ENCODE results near the gene MAGEA4.

Gene MAGEA4

DNA sequence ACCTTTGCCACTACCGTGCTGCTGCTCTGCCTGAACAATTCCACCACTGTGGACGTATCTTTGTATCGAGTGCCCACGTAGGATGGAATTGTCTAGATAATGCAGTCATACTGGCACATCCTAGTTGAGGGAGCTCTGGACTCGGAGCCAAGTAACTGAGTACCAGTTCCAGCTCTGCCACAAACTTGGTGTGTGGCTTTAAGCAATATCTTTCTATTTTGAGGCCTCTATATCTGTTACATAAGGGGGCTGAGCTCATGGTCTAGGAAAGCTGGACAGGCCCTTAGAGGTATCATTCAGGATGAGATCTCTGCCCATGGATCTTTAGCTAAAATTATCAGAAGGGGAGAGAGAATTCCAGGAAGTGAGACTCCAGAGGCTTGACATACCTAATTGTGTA lies 49.3 kb downstream of the MAGEA4 start:
- Histone ChIP-seq H3K18ac (ENCODE audit: low read length) (no peak overlapping the region), H4K91ac (ENCODE audit: low read depth, low read length) (no peak overlapping the region)

DNA sequence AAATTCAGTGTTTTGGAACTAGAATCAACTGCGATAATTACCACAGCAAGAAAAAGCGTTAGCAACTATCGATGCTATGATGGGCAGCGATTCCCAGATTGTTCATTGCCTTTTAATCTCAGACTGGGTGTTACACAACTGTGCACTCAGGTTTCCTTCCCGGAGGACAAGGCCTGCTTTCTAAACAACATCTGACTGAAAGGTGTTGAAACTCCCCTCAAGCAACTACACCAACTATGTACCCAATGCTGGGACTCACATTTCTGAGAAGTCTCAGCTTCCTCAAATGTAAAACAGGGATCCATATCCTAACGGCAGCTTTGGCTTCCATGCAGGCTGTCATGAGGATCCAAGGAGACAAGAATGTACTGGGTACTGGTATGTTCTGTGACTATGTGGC lies 53.5 kb downstream of the MAGEA4 start:
- Histone ChIP-seq H2BK12ac (ENCODE audit: low read length) (no peak overlapping the region), H4K12ac (ENCODE audit: low read depth, low read length) (no peak overlapping the region), H3K4me2 (ENCODE audit: low read length) (no peak overlapping the region), H3K9ac (ENCODE audit: low read length) (no peak overlapping the region), H3K14ac (ENCODE audit: low read length) (no peak overlapping the region), H4K91ac (ENCODE audit: low read depth, low read length) (no peak overlapping the region), H3K27ac (ENCODE audit: low read depth, low read length) (no peak overlapping the region), H3K79me2 (ENCODE audit: control insufficient read depth, insufficient read depth, low read length, poor library complexity) (no peaks in the 10 kb centered on the region), H3K27me3 (ENCODE audit: insufficient read depth, low read length) (no peaks in the 10 kb centered on the region), H3K18ac (ENCODE audit: low read length) (no peak overlapping the region), H3K4ac (ENCODE audit: low read depth, low read length) (no peak overlapping the region), H3K4me3 (ENCODE audit: low read depth, low read length) (no peak overlapping the region), H2AFZ (ENCODE audit: insufficient read depth, low read length, poor library complexity) (no peak overlapping the region), H3K23ac (ENCODE audit: low read length) (no peak overlapping the region), H2BK5ac (ENCODE audit: low read depth, low read length, poor library complexity) (no peak overlapping the region), H3K79me1 (ENCODE audit: low read length) (no peaks in the 10 kb centered on the region), H3K36me3 (ENCODE audit: control insufficient read depth in 1 of 2, insufficient read depth in 2 of 2, low read length in 2 of 2) (peaks cover 2 to 3% of the 10 kb centered on the region in 2 experiments), H4K8ac (ENCODE audit: low read depth, low read length) (no peak overlapping the region), H2BK120ac (ENCODE audit: insufficient read depth, low read length, poor library complexity) (no peak overlapping the region), H2AK5ac (ENCODE audit: low read length) (no peak overlapping the region), H3K4me1 (ENCODE audit: control insufficient read depth in 1 of 2, insufficient read depth in 2 of 2, low read length in 2 of 2) (no peaks in the 10 kb centered on the region), H3K9me3 (ENCODE audit: insufficient read depth, low read depth, low read length) (no peaks in the 10 kb centered on the region)
- peak; percentile 73 to 86 for DNase-seq
- no CpG with 5 or more reads among the region's 6 CpGs for WGBS (ENCODE audit: extremely low coverage, insufficient coverage, insufficient read length)

More for the DNA sequence above, 49.3 kb downstream of the MAGEA4 start:
- no CpG with 5 or more reads among the region's 5 CpGs for WGBS (ENCODE audit: extremely low coverage, insufficient coverage, insufficient read length)
- Histone ChIP-seq H3K27me3 (ENCODE audit: insufficient read depth, low read length) (no peaks in the 10 kb centered on the region), H3K4me2 (ENCODE audit: low read length) (no peak overlapping the region), H3K27ac (ENCODE audit: low read depth, low read length) (no peak overlapping the region), H3K79me1 (ENCODE audit: low read length) (no peaks in the 10 kb centered on the region), H3K9me3 (ENCODE audit: insufficient read depth, low read depth, low read length) (no peaks in the 10 kb centered on the region), H2BK12ac (ENCODE audit: low read length) (no peak overlapping the region), H3K4me1 (ENCODE audit: control insufficient read depth in 1 of 2, insufficient read depth in 2 of 2, low read length in 2 of 2) (no peaks in the 10 kb centered on the region), H2BK5ac (ENCODE audit: low read depth, low read length, poor library complexity) (no peak overlapping the region), H4K12ac (ENCODE audit: low read depth, low read length) (no peak overlapping the region), H2AFZ (ENCODE audit: insufficient read depth, low read length, poor library complexity) (no peak overlapping the region), H2BK120ac (ENCODE audit: insufficient read depth, low read length, poor library complexity) (no peak overlapping the region), H2AK5ac (ENCODE audit: low read length) (no peak overlapping the region), H3K14ac (ENCODE audit: low read length) (no peak overlapping the region), H3K79me2 (ENCODE audit: control insufficient read depth, insufficient read depth, low read length, poor library complexity) (no peaks in the 10 kb centered on the region), H3K23ac (ENCODE audit: low read length) (no peak overlapping the region), H3K4ac (ENCODE audit: low read depth, low read length) (no peak overlapping the region), H3K9ac (ENCODE audit: low read length) (no peak overlapping the region), H3K4me3 (ENCODE audit: low read depth, low read length) (no peak overlapping the region), H3K36me3 (ENCODE audit: control insufficient read depth in 1 of 2, insufficient read depth in 2 of 2, low read length in 2 of 2) (peaks cover under 1 to 1% of the 10 kb centered on the region in 2 experiments), H4K8ac (ENCODE audit: low read depth, low read length) (no peak overlapping the region)
- DNase-seq, result no peak

DNA sequence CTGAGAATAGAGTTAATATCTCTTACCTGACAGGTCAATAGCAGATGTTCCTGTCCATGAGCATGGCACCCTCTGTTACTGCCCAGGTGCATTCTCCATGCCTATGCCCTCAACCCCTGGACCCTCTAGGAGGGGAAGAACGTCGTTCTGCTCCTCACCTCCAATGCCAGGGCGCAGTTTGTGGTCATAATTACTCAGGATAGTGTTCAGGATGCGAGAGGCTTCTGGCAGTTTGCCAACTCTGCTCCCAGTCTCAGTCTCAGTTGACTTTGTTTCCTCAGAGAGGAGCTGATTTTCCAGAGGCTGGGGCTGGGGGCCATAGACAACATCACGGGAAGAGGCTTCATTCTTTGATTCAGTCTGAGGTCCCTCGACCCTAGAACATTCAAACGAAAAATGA lies 57.3 kb downstream of the MAGEA4 start:
- H3K36me3 ChIP-seq (ENCODE audit: control insufficient read depth in 1 of 2, insufficient read depth in 2 of 2, low read length in 2 of 2), result peaks cover 2 to 3% of the 10 kb centered on the region in 2 experiments
- no CpG with 5 or more reads among the region's 7 CpGs for WGBS (ENCODE audit: extremely low coverage, insufficient coverage, insufficient read length)
- no peak overlapping the region for H3K18ac ChIP-seq (ENCODE audit: low read length)
- no peak for DNase-seq
- H3K9me3 ChIP-seq (ENCODE audit: insufficient read depth, low read depth, low read length), result no peaks in the 10 kb centered on the region
- H3K4me2 ChIP-seq (ENCODE audit: low read length), result no peak overlapping the region
- H4K91ac ChIP-seq (ENCODE audit: low read depth, low read length), result peak overlapping the region; percentile 5
- H3K27me3 ChIP-seq (ENCODE audit: insufficient read depth, low read length), result no peaks in the 10 kb centered on the region
- peaks cover 7% of the 10 kb centered on the region for H3K79me1 ChIP-seq (ENCODE audit: low read length)
- H4K8ac ChIP-seq (ENCODE audit: low read depth, low read length), result no peak overlapping the region
- no peak overlapping the region for H2BK120ac ChIP-seq (ENCODE audit: insufficient read depth, low read length, poor library complexity)
- H2BK5ac ChIP-seq (ENCODE audit: low read depth, low read length, poor library complexity), result no peak overlapping the region
- no peak overlapping the region for H3K14ac ChIP-seq (ENCODE audit: low read length)
- no peaks in the 10 kb centered on the region for H3K79me2 ChIP-seq (ENCODE audit: control insufficient read depth, insufficient read depth, low read length, poor library complexity)
- H2BK12ac ChIP-seq (ENCODE audit: low read length), result no peak overlapping the region
- no peak overlapping the region for H2AK5ac ChIP-seq (ENCODE audit: low read length)
- no peak overlapping the region for H3K9ac ChIP-seq (ENCODE audit: low read length)
- no peak overlapping the region for H3K23ac ChIP-seq (ENCODE audit: low read length)
- no peak overlapping the region for H2AFZ ChIP-seq (ENCODE audit: insufficient read depth, low read length, poor library complexity)
- no peak overlapping the region for H4K12ac ChIP-seq (ENCODE audit: low read depth, low read length)
- no peak overlapping the region for H3K4ac ChIP-seq (ENCODE audit: low read depth, low read length)
- H3K27ac ChIP-seq (ENCODE audit: low read depth, low read length), result no peak overlapping the region
- H3K4me1 ChIP-seq (ENCODE audit: control insufficient read depth in 1 of 2, insufficient read depth in 2 of 2, low read length in 2 of 2), result peaks cover 0 to 6% of the 10 kb centered on the region in 2 experiments
- H3K4me3 ChIP-seq (ENCODE audit: low read depth, low read length), result no peak overlapping the region

DNA sequence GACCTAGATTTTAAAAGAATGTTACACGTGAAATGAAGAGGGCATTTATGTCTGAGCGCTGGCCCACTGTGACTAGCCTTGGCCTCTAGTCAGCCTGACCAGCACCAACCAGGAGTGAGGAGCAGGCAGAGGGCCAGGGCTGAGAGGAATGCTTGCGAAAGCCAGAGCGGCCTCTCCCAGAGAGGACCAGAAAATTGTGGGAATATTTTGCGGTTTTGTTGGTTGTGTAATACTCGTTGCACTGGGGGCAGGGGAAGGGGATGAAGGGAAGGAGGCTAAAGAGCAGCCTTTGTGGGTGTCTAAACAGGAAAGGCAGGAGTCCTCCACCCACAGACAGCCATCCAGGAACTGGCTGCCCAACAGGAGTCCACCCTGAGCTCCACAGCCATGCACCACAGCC lies 58.0 kb downstream of the MAGEA4 start:
- Histone ChIP-seq H3K79me1 (ENCODE audit: low read length) (peaks cover 8% of the 10 kb centered on the region), H2BK5ac (ENCODE audit: low read depth, low read length, poor library complexity) (no peak overlapping the region), H3K79me2 (ENCODE audit: control insufficient read depth, insufficient read depth, low read length, poor library complexity) (no peaks in the 10 kb centered on the region), H4K12ac (ENCODE audit: low read depth, low read length) (no peak overlapping the region), H3K27ac (ENCODE audit: low read depth, low read length) (no peak overlapping the region), H3K27me3 (ENCODE audit: insufficient read depth, low read length) (no peaks in the 10 kb centered on the region), H4K8ac (ENCODE audit: low read depth, low read length) (no peak overlapping the region), H2AK5ac (ENCODE audit: low read length) (no peak overlapping the region), H2BK12ac (ENCODE audit: low read length) (no peak overlapping the region), H3K4me2 (ENCODE audit: low read length) (no peak overlapping the region), H3K9me3 (ENCODE audit: insufficient read depth, low read depth, low read length) (no peaks in the 10 kb centered on the region), H3K23ac (ENCODE audit: low read length) (no peak overlapping the region), H3K4me3 (ENCODE audit: low read depth, low read length) (no peak overlapping the region), H3K9ac (ENCODE audit: low read length) (no peak overlapping the region), H2AFZ (ENCODE audit: insufficient read depth, low read length, poor library complexity) (no peak overlapping the region), H3K14ac (ENCODE audit: low read length) (no peak overlapping the region), H3K4ac (ENCODE audit: low read depth, low read length) (no peak overlapping the region), H3K4me1 (ENCODE audit: control insufficient read depth in 1 of 2, insufficient read depth in 2 of 2, low read length in 2 of 2) (peaks cover 0 to 6% of the 10 kb centered on the region in 2 experiments), H4K91ac (ENCODE audit: low read depth, low read length) (no peak overlapping the region), H3K18ac (ENCODE audit: low read length) (no peak overlapping the region), H2BK120ac (ENCODE audit: insufficient read depth, low read length, poor library complexity) (no peak overlapping the region), H3K36me3 (ENCODE audit: control insufficient read depth in 1 of 2, insufficient read depth in 2 of 2, low read length in 2 of 2) (peaks cover 2 to 3% of the 10 kb centered on the region in 2 experiments)
- no CpG with 5 or more reads among the region's 6 CpGs for WGBS (ENCODE audit: extremely low coverage, insufficient coverage, insufficient read length)
- peak; percentile 82 to 90 for DNase-seq
